PC-3 (cell line): ENCODE measurements around the gene GUCY2D. TPM values are rescaled to one million over a fixed set of nuclear protein-coding genes. Genes with fewer than 3 reads are reported as not detected.

Source experiments
- ATAC-seq: fragments of 200-7000 bp; cut with Tn5 transposase; 2 replicates; pipeline ENCODE4 v1.9.1; 2020; ENCODE audit warnings: mild to moderate bottlenecking, moderate library complexity
- BruUV-seq: library from RNA; stranded (reverse); fragments of 400-500 nt; replicated peaks from 2 replicates; lab custom pipeline; 2021; lab: Mats Ljungman, UMichigan
- CTCF ChIA-PET: fragments of 300-600 bp; sonication (Branson Sonifier 250); formaldehyde crosslinking; loops from one replicate; lab custom pipeline; 2022; ENCODE audit warnings: antibody characterized with exemption; lab: Charles Lee
- POLR2A ChIA-PET: fragments of 300-600 bp; sonication (Branson Sonifier 250); formaldehyde crosslinking; loops from one replicate; lab custom pipeline; 2022; ENCODE audit warnings: antibody characterized with exemption; ENCODE audit not compliant: unreplicated experiment; lab: Charles Lee
- DNase-seq: peaks from one replicate; pipeline ENCODE4 v3.0.0-alpha.2; 2015
- H2AFZ ChIP-seq: fragments of 300-600 bp; sonication (generic); 2 replicates; pipeline ENCODE4 v1.6.0; 2016; ENCODE audit warnings: antibody characterized with exemption, low read length
- H3F3A ChIP-seq: fragments of 300-600 bp; sonication (generic); one replicate; pipeline ENCODE4 v1.6.0; 2017; ENCODE audit warnings: antibody characterized with exemption, low read length, control low read depth, mild to moderate bottlenecking; ENCODE audit not compliant: unreplicated experiment
- H3K27ac ChIP-seq: fragments of 300-600 bp; sonication (generic); 2 replicates; pipeline ENCODE4 v1.5.1; 2016; ENCODE audit warnings: mild to moderate bottlenecking, low read length
- H3K27me3 ChIP-seq: fragments of 300-600 bp; sonication (generic); 2 replicates; pipeline ENCODE4 v1.6.1; 2016; ENCODE audit warnings: low read length, mixed read lengths
- H3K36me3 ChIP-seq: fragments of 300-600 bp; sonication (generic); 2 replicates; pipeline ENCODE4 v1.6.1; 2016; ENCODE audit warnings: low read depth, mixed run types, low read length, mixed read lengths
- H3K4me1 ChIP-seq: fragments of 300-600 bp; sonication (generic); 2 replicates; pipeline ENCODE4 v1.5.1; 2016; ENCODE audit warnings: low read length; ENCODE audit not compliant: insufficient read depth
- H3K4me2 ChIP-seq: fragments of 300-600 bp; sonication (generic); 2 replicates; pipeline ENCODE4 v1.6.0; 2016; ENCODE audit warnings: low read length
- H3K4me3 ChIP-seq: fragments of 300-600 bp; sonication (generic); 2 replicates; pipeline ENCODE4 v1.5.1; 2016; ENCODE audit warnings: mild to moderate bottlenecking, low read length, mixed read lengths
- H3K79me2 ChIP-seq: fragments of 300-600 bp; sonication (generic); 2 replicates; pipeline ENCODE4 v1.6.1; 2017; ENCODE audit warnings: low read length, mixed read lengths
- H3K9ac ChIP-seq: fragments of 300-600 bp; sonication (generic); 2 replicates; pipeline ENCODE4 v1.6.0; 2016; ENCODE audit warnings: mild to moderate bottlenecking, low read length
- H3K9me2 ChIP-seq: fragments of 300-600 bp; sonication (generic); replicated peaks from 2 replicates; pipeline ENCODE4 v1.6.1; 2016; ENCODE audit warnings: mixed run types, low read length, mixed read lengths
- H3K9me3 ChIP-seq: fragments of 300-600 bp; sonication (generic); 2 replicates; pipeline ENCODE4 v1.6.1; 2016; ENCODE audit warnings: low read length, mixed read lengths
- H4K20me1 ChIP-seq: fragments of 300-600 bp; sonication (generic); 2 replicates; pipeline ENCODE4 v1.6.1; 2016; ENCODE audit warnings: low read length, mixed read lengths
- EZH2 ChIP-seq: fragments of 300-600 bp; sonication (generic); IDR thresholded peaks from one replicate; pipeline ENCODE4 v1.6.1; 2017; ENCODE audit warnings: antibody characterized with exemption, mild to moderate bottlenecking, low read length; ENCODE audit not compliant: unreplicated experiment
- EZH2phosphoT487 ChIP-seq: fragments of 300-600 bp; sonication (generic); IDR thresholded peaks from 2 replicates; pipeline ENCODE4 v1.6.1; 2018; ENCODE audit warnings: mild to moderate bottlenecking, antibody characterized with exemption, low read length, borderline replicate concordance
- intact Hi-C: fragments of 100-400 bp; cut with micrococcal nuclease; formaldehyde crosslinking; loops from 2 replicates; pipeline ENCODE4 v1.9.0; 2023
- total RNA-seq: library from RNA; depleted of rRNA; stranded (reverse); fragments of >200 nt; gene quantifications from 2 replicates; pipeline ENCODE4 v1.2.3, GENCODE V29; 2014
- TF ChIP-seq, protein P1 (sequence below): fragments of 300-600 bp; sonication (generic); conservative IDR thresholded peaks from 2 replicates; pipeline ENCODE4 v1.5.1; 2017; ENCODE audit warnings: antibody characterized with exemption, low read depth, mild to moderate bottlenecking, low read length

Gene GUCY2D
- total RNA-seq, 1 experiment from 2014 or later = not detected

DNA sequence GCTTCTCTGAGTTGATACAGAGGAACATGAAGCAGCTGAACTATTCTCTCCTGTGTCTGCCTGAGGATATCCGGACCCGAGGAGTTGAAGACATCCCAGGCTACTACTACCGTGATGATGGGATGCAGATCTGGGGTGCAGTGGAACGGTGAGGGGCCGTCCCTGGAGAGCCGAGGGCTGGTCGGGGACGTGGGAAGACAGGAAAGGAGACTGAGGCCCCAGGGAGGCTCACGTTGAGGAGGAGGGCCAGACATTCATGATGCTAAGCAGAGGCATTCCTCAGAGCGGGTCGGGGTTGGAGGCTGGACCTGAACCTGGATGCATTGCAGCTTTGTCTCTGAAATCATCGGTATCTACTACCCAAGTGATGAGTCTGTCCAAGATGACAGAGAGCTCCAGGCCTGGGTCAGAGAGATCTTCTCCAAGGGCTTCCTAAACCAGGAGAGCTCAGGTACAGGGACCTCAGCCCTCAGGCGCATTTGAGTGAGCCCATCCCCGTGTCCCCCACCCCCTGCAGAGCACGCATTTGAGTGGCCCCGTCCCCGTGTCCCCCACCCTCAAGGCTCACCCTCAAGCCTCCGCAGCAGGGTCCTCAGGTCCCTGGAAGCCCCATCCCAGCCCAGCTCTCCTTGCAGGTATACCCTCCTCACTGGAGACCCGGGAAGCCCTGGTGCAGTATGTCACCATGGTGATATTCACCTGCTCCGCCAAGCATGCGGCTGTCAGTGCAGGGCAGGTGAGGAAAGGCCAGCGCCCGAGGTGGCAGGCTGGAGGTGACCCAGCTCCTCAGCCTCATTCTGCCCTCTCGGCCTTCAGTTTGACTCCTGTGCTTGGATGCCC, 44.7 kb downstream of the GUCY2D start:
- intact Hi-C loops = no loop called here
- no peak overlapping the region for H2AFZ ChIP-seq
- BruUV-seq = no TSS peak
- TF ChIP-seq, protein P1, sequence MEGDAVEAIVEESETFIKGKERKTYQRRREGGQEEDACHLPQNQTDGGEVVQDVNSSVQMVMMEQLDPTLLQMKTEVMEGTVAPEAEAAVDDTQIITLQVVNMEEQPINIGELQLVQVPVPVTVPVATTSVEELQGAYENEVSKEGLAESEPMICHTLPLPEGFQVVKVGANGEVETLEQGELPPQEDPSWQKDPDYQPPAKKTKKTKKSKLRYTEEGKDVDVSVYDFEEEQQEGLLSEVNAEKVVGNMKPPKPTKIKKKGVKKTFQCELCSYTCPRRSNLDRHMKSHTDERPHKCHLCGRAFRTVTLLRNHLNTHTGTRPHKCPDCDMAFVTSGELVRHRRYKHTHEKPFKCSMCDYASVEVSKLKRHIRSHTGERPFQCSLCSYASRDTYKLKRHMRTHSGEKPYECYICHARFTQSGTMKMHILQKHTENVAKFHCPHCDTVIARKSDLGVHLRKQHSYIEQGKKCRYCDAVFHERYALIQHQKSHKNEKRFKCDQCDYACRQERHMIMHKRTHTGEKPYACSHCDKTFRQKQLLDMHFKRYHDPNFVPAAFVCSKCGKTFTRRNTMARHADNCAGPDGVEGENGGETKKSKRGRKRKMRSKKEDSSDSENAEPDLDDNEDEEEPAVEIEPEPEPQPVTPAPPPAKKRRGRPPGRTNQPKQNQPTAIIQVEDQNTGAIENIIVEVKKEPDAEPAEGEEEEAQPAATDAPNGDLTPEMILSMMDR = no peak
- TF ChIP-seq EZH2phosphoT487 (no peak), EZH2 (no peak)
- no peaks in the 10 kb centered on the region for H3K9me3 ChIP-seq
- no peaks in the 10 kb centered on the region for H3K79me2 ChIP-seq
- H3K36me3 ChIP-seq = no peaks in the 10 kb centered on the region
- H3K4me3 ChIP-seq = no peak overlapping the region
- H3F3A ChIP-seq = no peaks in the 10 kb centered on the region
- no peak overlapping the region for H3K9ac ChIP-seq
- no peak overlapping the region for H3K4me2 ChIP-seq
- no peaks in the 10 kb centered on the region for H3K4me1 ChIP-seq
- POLR2A ChIA-PET = no interaction called here
- no peak overlapping the region for H3K27ac ChIP-seq
- ATAC-seq = no peak
- no peaks in the 10 kb centered on the region for H3K9me2 ChIP-seq
- H4K20me1 ChIP-seq = no peaks in the 10 kb centered on the region
- H3K27me3 ChIP-seq = no peaks in the 10 kb centered on the region
- no peak for DNase-seq
- CTCF ChIA-PET = no interaction called here

DNA sequence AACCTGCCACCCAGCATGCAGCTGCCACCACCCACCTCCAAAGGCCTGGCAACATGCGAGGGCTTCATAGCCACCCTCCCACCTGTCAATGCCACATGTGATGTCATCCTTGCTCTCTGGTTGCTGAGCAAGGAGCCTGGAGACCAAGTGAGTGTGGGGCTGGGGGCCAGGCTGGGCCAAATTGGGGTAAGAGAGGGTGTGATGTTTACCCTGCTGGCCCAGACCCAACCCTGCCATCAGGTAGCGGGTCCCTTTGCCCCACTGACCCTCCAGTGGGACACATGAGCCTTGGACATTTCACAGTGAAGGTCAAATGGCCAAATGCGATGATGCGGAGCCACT, 45.3 kb downstream of the GUCY2D start:
- ATAC-seq (no peak), DNase-seq (no peak)
- Histone ChIP-seq H3K79me2 (no peaks in the 10 kb centered on the region), H3K9me2 (no peaks in the 10 kb centered on the region), H3K4me2 (no peak overlapping the region), H3K4me1 (no peaks in the 10 kb centered on the region), H3K36me3 (no peaks in the 10 kb centered on the region), H3K27me3 (no peaks in the 10 kb centered on the region), H3K9ac (no peak overlapping the region), H3K9me3 (no peaks in the 10 kb centered on the region), H2AFZ (no peak overlapping the region), H3F3A (no peaks in the 10 kb centered on the region), H4K20me1 (no peaks in the 10 kb centered on the region), H3K4me3 (no peak overlapping the region), H3K27ac (no peak overlapping the region)
- ChIA-PET CTCF (no interaction called here), POLR2A (no interaction called here)
- TF ChIP-seq EZH2phosphoT487 = no peak
- TF ChIP-seq EZH2 = no peak
- TF ChIP-seq, protein P1 = no peak
- intact Hi-C loops = no loop called here
- no TSS peak for BruUV-seq

DNA sequence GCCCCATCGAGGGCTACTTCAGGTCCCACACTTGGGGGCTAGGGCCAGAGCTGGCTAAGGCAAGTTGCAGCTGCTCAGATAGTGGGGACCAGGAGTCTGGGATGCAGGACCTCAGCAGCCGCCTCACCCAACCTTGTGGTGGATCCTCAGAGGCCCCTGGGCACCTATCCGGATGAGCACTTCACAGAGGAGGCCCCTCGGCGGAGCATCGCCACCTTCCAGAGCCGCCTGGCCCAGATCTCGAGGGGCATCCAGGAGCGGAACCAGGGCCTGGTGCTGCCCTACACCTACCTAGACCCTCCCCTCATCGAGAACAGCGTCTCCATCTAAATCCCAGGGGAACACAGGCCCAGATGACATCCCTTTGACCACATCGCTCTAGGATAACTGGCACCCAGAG, 45.8 kb downstream of the GUCY2D start:
- ChIA-PET CTCF (no interaction called here), POLR2A (no interaction called here)
- Histone ChIP-seq H3K27me3 (no peaks in the 10 kb centered on the region), H2AFZ (no peak overlapping the region), H3K4me3 (no peak overlapping the region), H3K9me3 (no peaks in the 10 kb centered on the region), H3K4me2 (no peak overlapping the region), H3K36me3 (no peaks in the 10 kb centered on the region), H3K27ac (no peak overlapping the region), H4K20me1 (no peaks in the 10 kb centered on the region), H3K79me2 (no peaks in the 10 kb centered on the region), H3F3A (no peaks in the 10 kb centered on the region), H3K9me2 (no peaks in the 10 kb centered on the region), H3K9ac (no peak overlapping the region), H3K4me1 (no peaks in the 10 kb centered on the region)
- ATAC-seq = no peak
- no peak for TF ChIP-seq EZH2
- TF ChIP-seq, protein P1 = no peak
- TF ChIP-seq EZH2phosphoT487 = no peak
- DNase-seq = no peak
- intact Hi-C loops = no loop called here
- BruUV-seq = no TSS peak
